Subcutaneous adipose tissue (tissue), 4 donors: Measurements from ENCODE around the gene AP4S1. TPM values are rescaled to one million over a fixed set of nuclear protein-coding genes. Genes with fewer than 3 reads are reported as not detected.

ENCODE experiments used
- total RNA-seq, 4 donors: library from RNA; depleted of rRNA; stranded (reverse); fragments of >200 nt; gene quantifications; one replicate each; pipeline ENCODE4 v1.1.0, GENCODE V29; 2016
- TF ChIP-seq, protein P1 (sequence below): fragments of 450-650 bp; IDR thresholded peaks from one replicate; pipeline ENCODE4 v1.5.1; 2016; ENCODE audit warnings: low read depth, mild to moderate bottlenecking, control low read depth, antibody characterized with exemption, moderate library complexity

The AP4S1 gene
- total RNA-seq, 4 donors from 2014 or later, result 3.9 to 10.0 (median 7.0) TPM

DNA sequence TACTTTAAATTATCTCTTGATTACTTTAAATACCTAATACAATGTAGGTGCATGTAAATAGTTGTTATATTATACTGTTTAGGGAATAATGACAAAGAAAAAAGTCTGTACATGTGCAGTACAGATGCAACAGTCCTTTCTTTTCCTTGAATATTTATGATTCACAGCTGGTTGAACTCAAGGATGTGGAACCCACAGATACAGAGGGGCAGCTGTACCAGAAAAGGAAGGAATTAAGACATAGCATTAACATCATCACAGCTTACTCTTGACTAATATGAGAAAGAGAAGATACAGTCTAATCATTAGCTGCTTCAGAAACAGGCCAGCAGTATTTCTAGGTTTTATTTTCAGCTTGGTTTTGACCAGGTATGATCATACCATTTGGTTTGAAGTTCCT lies 34.7 kb upstream of the AP4S1 start:
- TF ChIP-seq, protein P1, sequence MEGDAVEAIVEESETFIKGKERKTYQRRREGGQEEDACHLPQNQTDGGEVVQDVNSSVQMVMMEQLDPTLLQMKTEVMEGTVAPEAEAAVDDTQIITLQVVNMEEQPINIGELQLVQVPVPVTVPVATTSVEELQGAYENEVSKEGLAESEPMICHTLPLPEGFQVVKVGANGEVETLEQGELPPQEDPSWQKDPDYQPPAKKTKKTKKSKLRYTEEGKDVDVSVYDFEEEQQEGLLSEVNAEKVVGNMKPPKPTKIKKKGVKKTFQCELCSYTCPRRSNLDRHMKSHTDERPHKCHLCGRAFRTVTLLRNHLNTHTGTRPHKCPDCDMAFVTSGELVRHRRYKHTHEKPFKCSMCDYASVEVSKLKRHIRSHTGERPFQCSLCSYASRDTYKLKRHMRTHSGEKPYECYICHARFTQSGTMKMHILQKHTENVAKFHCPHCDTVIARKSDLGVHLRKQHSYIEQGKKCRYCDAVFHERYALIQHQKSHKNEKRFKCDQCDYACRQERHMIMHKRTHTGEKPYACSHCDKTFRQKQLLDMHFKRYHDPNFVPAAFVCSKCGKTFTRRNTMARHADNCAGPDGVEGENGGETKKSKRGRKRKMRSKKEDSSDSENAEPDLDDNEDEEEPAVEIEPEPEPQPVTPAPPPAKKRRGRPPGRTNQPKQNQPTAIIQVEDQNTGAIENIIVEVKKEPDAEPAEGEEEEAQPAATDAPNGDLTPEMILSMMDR, result no peak

DNA sequence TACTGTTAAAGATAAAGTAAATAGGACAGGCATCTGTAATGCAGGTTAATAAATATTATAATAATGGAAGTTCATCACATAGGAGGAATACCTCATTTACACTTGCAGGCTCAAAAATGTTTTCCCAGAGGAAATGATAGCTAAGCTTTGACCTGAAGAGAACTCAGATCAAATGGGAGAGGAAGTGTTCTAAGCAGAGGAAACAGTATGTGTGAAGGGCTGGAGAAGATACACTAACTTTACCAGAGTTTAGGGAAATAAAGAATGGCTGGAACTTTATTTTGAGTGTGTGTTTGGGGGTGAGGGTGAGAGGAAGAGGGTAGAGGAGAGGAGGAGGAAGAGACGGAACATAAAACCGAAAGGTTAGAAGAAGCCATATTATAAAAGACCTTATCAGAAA lies 34.0 kb upstream of the AP4S1 start:
- TF ChIP-seq, protein P1, result no peak

DNA sequence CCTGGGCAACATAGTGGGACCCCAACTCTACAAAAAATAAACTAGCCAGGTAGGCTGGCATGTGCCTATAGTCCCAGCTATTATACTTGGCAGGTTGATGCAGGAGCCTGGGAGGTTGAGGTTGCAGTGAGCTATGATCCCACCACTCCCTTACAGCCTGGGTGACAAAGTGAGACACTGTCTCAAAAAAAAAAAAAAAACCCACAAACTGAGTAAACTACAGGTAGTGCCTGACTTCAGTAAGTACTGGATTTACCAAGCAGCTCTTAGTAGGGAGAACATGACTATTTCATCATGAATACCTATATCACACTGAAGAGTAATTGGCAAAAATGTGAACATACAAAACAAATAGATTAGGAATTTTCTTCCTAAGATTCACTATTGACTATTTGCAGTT lies 32.4 kb upstream of the AP4S1 start:
- TF ChIP-seq, protein P1, result no peak

DNA sequence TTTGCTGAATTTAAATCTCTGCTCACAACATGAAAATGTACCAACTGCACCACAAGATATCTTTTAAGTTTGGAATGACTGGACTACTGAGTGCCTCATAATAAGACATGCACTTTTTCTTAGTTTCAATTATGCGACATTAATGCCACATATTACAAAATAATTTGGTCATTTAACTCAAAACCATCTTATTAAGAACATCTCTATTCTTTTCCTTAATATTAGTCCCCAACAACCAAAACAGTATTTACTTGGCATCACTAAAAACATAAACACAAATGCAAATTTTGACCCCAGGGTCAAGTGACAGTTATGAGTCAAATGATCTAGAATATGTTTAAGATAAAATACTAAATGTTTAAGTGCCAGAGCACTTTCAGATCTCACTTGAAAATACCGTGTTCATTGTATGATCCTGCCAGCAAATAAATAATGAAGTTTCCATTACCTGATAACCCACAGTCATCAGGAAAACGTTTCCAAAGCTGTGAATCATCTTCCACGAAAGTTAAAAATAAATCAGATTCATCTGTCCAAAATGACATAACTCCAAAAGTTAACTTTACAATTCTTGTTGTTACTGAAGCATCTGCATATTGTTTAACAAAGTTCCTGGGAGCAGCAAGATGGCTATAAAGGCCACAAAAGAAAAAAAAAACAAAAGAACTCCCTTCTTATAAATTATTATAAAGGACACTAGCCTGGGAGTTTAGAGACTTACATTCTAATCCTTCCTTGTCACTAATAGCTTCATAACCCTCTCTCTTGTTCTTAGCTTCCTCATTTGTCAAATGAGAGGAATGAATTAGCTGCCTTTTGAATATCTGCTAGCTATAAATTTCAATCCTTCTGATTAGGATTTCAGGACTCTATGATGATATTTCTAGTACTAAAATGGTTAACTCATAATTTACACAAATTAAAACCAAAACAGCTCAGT lies 30.5 kb upstream of the AP4S1 start:
- TF ChIP-seq, protein P1, result no peak

DNA sequence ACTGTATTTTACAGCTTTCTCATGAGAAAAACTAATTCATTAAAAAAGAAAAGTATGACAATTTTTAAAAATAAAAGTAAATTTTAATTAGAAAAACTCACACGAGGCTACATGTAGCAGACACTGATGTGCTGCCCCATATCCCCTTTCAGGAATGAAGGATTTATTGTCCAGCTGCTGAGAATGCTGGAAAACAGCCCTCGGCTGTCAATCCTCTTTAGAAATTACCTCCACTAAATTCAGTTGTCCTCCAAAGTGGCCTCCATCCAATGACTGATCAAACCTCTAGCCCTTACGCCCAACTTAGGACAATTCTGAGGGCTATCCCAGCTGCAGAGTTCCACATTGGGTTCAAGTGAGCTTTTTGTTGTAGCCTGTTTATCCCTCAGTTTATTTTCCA lies 29.8 kb upstream of the AP4S1 start:
- TF ChIP-seq, protein P1, result no peak

DNA sequence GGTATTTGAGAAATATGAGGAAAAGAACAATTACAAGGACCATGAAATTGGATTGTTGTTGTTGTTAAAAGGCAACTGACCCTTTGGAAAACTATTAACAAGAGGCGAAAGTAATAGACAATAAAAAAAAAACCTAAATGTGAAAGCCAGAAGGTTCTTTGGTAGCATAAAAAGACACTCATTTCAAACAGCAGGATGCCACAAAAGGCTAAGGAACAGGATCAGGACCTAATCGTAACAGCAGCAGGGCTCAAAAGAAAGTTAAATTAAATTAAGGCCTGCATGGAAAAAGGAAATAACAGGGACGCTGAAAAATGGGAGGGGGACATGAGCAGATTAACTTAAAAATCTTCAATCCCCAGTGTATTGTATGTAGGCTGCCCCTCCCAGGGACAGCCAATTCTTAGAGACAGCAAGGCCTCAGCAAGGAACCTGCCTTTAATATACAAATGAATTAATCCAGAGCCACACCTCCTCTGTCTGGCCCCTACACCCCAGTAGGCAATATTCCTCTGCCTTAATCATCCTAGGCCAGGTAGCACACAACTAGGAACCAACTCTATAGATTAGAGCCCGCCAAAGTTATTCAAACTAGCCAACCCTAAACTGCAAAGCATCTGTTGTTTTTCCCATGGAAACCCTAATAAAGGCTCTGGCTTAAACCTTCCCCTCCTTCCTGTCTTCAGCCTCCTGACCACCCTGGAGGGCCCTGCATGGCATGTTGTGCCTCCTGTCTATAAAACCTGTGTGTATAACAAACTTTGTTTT lies 28.4 kb upstream of the AP4S1 start:
- TF ChIP-seq, protein P1, result no peak

DNA sequence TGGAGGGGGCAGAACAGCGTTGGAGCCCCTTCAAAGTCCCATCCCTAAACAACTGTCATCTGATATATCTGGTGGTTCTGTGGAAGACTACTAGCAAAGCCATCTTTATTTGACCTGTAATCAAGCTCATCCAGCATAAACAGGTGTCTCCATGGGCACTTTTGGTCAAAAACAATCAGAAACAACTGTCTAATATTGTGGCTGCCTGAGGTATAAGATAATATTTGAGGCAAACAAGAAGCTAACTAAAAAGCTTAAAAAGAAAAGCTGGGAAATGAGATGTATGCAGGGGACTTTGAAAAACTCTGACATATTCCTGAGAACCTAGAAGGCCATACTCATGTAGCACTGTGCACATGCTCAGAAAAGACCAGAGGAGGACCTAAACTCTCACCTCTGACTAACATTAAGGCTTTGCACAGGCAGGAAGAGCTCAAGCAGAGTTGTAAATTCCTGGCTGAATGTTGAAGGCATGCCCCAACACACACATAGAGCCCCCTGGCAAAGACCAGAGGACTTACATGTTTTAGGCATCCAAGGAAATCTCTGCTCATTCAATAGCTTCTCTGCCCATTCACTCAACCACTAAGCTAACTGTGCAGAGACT lies 27.2 kb upstream of the AP4S1 start:
- TF ChIP-seq, protein P1, result no peak
